ENCODE results near the gene FAAH2.

Gene FAAH2, protein sequence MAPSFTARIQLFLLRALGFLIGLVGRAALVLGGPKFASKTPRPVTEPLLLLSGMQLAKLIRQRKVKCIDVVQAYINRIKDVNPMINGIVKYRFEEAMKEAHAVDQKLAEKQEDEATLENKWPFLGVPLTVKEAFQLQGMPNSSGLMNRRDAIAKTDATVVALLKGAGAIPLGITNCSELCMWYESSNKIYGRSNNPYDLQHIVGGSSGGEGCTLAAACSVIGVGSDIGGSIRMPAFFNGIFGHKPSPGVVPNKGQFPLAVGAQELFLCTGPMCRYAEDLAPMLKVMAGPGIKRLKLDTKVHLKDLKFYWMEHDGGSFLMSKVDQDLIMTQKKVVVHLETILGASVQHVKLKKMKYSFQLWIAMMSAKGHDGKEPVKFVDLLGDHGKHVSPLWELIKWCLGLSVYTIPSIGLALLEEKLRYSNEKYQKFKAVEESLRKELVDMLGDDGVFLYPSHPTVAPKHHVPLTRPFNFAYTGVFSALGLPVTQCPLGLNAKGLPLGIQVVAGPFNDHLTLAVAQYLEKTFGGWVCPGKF

DNA sequence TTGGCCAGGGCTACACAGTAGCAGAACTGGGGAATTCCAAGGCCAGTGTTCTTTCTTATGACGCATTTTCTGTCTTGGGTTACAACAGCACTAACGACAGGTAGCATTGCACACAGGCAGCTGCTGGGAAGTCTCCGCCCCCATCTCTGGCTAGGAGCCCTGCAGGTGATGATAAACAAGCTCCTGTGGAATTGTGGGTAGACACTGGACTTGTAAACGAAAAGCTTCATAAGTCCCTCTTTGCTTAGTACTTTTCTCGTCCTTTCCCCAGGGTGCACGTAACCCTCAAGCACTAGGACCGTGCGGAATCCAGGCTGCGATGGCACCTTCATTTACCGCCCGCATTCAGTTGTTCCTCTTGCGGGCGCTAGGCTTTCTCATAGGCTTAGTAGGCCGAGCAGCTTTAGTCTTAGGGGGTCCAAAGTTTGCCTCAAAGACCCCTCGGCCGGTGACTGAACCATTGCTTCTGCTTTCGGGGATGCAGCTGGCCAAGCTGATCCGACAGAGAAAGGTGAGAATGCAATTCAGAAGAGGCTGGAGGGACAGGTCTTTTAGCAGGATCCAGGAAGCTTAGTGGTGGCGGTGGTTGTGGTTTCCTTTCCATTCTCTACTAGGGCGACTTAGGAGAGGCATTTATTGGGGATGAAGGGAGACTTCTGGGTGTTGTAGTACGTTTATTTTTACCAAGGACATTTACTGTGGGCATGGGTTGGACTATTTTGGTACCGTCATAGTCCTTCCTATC is at the start of gene FAAH2:
Gene FAAH2 (plus strand): TSS at position 200 of the 745 bp plus-strand sequence. CDS start 120 bp downstream, at position 320.
- H3K4me3 ChIP-seq (replicated peaks; ENCODE audit: low read depth, low read length), result no peak within 1 kb of the TSS
- TF ChIP-seq, protein P1, sequence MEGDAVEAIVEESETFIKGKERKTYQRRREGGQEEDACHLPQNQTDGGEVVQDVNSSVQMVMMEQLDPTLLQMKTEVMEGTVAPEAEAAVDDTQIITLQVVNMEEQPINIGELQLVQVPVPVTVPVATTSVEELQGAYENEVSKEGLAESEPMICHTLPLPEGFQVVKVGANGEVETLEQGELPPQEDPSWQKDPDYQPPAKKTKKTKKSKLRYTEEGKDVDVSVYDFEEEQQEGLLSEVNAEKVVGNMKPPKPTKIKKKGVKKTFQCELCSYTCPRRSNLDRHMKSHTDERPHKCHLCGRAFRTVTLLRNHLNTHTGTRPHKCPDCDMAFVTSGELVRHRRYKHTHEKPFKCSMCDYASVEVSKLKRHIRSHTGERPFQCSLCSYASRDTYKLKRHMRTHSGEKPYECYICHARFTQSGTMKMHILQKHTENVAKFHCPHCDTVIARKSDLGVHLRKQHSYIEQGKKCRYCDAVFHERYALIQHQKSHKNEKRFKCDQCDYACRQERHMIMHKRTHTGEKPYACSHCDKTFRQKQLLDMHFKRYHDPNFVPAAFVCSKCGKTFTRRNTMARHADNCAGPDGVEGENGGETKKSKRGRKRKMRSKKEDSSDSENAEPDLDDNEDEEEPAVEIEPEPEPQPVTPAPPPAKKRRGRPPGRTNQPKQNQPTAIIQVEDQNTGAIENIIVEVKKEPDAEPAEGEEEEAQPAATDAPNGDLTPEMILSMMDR (IDR thresholded peaks at IDR 0.05; ENCODE audit: low read depth, low read length, missing control alignments), result no peak
- no peak for DNase-seq (ENCODE audit: extremely low read depth, low read depth)

DNA sequence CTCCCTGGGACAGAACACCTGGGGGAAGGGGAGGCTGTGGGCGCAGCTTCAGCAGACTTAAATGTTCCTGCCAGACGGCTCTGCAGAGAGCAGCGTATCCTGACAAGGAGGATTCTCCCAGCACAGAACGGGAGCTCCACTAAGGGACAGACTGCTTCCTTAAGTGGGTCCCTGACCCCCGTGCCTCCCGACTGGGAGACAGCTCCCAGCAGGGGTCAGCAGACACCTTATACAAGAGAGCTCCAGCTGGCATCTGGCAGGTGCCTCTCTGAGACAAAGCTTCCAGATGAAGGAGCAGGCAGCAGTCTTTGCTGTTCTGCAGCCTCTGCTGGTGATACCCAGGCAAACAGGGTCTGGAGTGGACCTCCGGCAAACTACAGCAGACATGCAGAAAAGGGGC is 44.5 kb upstream of the FAAH2 start:
- H3K4me3 ChIP-seq (replicated peaks; ENCODE audit: low read depth, low read length), result no peak overlapping the region
- TF ChIP-seq, protein P1 (IDR thresholded peaks at IDR 0.05; ENCODE audit: low read depth, low read length, missing control alignments), result no peak
- DNase-seq (ENCODE audit: extremely low read depth, low read depth), result no peak

DNA sequence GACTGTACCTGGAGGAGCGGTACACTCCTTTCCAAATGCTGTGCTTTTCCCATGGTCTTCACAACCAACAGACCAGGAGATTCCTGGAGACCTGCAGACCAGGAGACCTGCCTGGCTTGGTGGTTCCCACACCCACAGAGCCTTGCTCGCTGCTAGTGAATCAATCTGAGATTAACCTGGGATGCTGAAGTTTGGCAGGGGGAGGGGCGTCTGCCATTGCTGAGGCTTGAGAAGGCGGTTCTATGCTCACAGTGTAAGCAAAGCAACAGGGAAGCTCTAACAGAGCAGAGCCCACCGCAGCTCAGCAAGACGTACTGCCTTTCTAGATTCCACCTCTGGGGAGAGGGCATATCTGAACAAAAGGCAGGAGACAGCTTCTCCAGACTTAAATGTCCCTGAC is 34.5 kb upstream of the FAAH2 start:
- no peak overlapping the region for H3K4me3 ChIP-seq (replicated peaks; ENCODE audit: low read depth, low read length)
- DNase-seq (ENCODE audit: extremely low read depth, low read depth), result no peak
- TF ChIP-seq, protein P1 (IDR thresholded peaks at IDR 0.05; ENCODE audit: low read depth, low read length, missing control alignments), result no peak

DNA sequence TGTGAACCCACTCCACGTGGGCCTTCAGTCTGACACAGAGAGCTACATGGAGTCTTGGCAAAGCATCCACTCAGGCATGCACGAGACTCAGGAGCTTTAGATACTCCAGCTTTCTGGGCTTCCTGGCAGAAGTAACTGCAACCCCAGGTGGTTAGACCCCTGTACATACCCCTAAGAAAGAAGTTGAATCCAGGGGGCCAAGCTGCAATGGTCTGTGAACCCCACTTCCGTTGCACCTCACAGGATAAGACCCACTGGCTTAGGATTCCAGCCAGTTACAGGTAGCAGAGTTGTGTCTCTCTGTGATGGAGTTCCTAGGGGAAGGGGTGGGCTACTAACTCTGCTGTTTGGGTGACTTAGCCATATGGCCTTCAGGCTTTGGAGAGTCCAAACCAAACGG is 21.4 kb upstream of the FAAH2 start:
- no peak overlapping the region for H3K4me3 ChIP-seq (replicated peaks; ENCODE audit: low read depth, low read length)
- no peak for DNase-seq (ENCODE audit: extremely low read depth, low read depth)
- TF ChIP-seq, protein P1 (IDR thresholded peaks at IDR 0.05; ENCODE audit: low read depth, low read length, missing control alignments), result no peak

DNA sequence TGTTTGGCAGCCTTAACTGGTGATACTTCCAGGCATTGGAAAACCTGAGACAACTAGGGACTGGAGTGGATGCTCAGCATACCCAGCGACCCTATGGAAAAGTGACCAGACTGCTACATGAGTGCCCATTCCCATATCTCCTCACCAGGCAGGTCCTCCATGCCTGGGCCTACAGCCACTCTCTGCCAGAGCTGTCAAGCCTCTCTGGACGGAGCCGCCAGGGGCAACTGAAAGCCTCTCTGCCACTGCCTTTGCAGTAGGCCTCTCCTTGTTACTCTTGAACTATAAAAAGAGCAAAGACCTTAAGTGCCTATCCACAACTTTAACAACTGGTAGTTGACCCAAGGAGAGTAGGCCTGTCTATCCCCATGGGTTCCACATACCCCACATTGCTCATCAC is 20.2 kb upstream of the FAAH2 start:
- DNase-seq (ENCODE audit: extremely low read depth, low read depth), result no peak
- H3K4me3 ChIP-seq (replicated peaks; ENCODE audit: low read depth, low read length), result no peak overlapping the region
- TF ChIP-seq, protein P1 (IDR thresholded peaks at IDR 0.05; ENCODE audit: low read depth, low read length, missing control alignments), result no peak

DNA sequence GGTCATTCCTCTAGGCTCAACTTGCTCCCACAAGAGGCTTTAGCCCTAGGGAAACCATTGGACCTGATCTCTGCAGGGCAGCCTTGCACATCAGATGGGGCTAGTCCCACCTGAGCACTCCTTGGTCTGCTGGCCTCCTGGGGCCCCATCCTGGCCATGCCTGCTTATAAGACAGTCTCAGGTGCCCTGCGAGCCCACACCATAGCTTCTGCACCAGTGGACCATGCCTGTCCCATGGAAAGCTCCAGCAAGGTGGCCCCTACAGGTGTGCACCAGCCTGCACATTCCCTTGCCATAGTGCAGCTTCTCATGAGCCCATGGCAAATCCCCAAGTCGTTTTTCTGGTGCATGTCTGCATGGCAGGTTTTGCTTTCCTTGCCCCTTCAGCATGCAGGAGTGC is 19.6 kb upstream of the FAAH2 start:
- H3K4me3 ChIP-seq (replicated peaks; ENCODE audit: low read depth, low read length), result no peak overlapping the region
- TF ChIP-seq, protein P1 (IDR thresholded peaks at IDR 0.05; ENCODE audit: low read depth, low read length, missing control alignments), result no peak
- DNase-seq (ENCODE audit: extremely low read depth, low read depth), result no peak
